Mesenchymal stem cell (in vitro differentiated cells and primary cell): Measurements from ENCODE around the gene NFIB.
A peak's percentile ranks its signal among the peaks of the same experiment; 100 is the strongest.

Source experiments
- DNase-seq: peaks from one replicate; pipeline ENCODE4 v3.0.0-alpha.2; 2013
- H2AFZ ChIP-seq: one replicate; pipeline ENCODE4 v1.6.1; 2013; ENCODE audit warnings: low read depth, mild to moderate bottlenecking, control low read depth, inconsistent platforms, low read length, moderate library complexity
- H2AK5ac ChIP-seq: 2 replicates; pipeline ENCODE4 v1.6.1; 2013; ENCODE audit warnings: low read length, moderate library complexity, mild to moderate bottlenecking, inconsistent platforms; ENCODE audit not compliant: severe bottlenecking
- H2BK120ac ChIP-seq: one replicate; pipeline ENCODE4 v1.6.1; 2013; ENCODE audit warnings: low read depth, mild to moderate bottlenecking, inconsistent platforms, low read length, moderate library complexity
- H2BK12ac ChIP-seq, 2 experiments: one replicate each; pipeline ENCODE4 v1.6.1; 2013; ENCODE audit warnings: inconsistent platforms in 2 of 2, low read length in 2 of 2, mild to moderate bottlenecking in 2 of 2, moderate library complexity in 2 of 2, control low read depth in 1 of 2
- H2BK15ac ChIP-seq: one replicate; pipeline ENCODE4 v1.6.1; 2013; ENCODE audit warnings: mild to moderate bottlenecking, low read depth, inconsistent platforms; ENCODE audit not compliant: poor library complexity, severe bottlenecking
- H2BK5ac ChIP-seq: 2 replicates; pipeline ENCODE4 v1.6.1; 2013; ENCODE audit warnings: low read depth, mild to moderate bottlenecking, low read length, control low read depth, inconsistent platforms; ENCODE audit not compliant: poor library complexity, severe bottlenecking
- H3K14ac ChIP-seq, 2 experiments: one replicate each; pipeline ENCODE4 v1.6.1; 2013; ENCODE audit warnings: inconsistent platforms in 2 of 2, low read length in 2 of 2, control low read depth in 1 of 2, mild to moderate bottlenecking in 1 of 2, moderate library complexity in 1 of 2
- H3K18ac ChIP-seq, 2 experiments: one replicate each; pipeline ENCODE4 v1.6.1; 2013; ENCODE audit warnings: inconsistent platforms in 2 of 2, low read length in 2 of 2, control low read depth in 1 of 2, low read depth in 1 of 2, mild to moderate bottlenecking in 1 of 2
- H3K23ac ChIP-seq, 2 experiments: one replicate each; pipeline ENCODE4 v1.6.1; 2013; ENCODE audit warnings: inconsistent platforms in 2 of 2, low read length in 2 of 2, mild to moderate bottlenecking in 2 of 2, moderate library complexity in 2 of 2, control low read depth in 1 of 2
- H3K27ac ChIP-seq: 2 replicates; pipeline ENCODE4 v1.5.1; 2013; ENCODE audit warnings: mild to moderate bottlenecking, moderate library complexity, low read length, control low read depth, inconsistent platforms; ENCODE audit not compliant: poor library complexity, severe bottlenecking
- H3K27me3 ChIP-seq, 2 experiments: 2 replicates each; pipeline versions ENCODE4 v1.6.1 to v1.7.0; 2013; ENCODE audit warnings: low read length in 2 of 2, mild to moderate bottlenecking in 2 of 2, moderate library complexity in 2 of 2, control low read depth in 1 of 2, inconsistent platforms in 1 of 2; ENCODE audit not compliant: control insufficient read depth in 1 of 2, insufficient read depth in 1 of 2
- H3K36me3 ChIP-seq, 2 experiments: 2 replicates each; pipeline versions ENCODE4 v1.6.1 to v1.7.0; 2013; ENCODE audit warnings: low read length in 2 of 2, control low read depth in 1 of 2, inconsistent platforms in 1 of 2, low read depth in 1 of 2, mild to moderate bottlenecking in 1 of 2; ENCODE audit not compliant: insufficient read depth in 2 of 2, control insufficient read depth in 1 of 2
- H3K4ac ChIP-seq, 2 experiments: one replicate each; pipeline ENCODE4 v1.6.1; 2013; ENCODE audit warnings: inconsistent platforms in 2 of 2, low read length in 2 of 2, mild to moderate bottlenecking in 2 of 2, moderate library complexity in 2 of 2, control low read depth in 1 of 2, low read depth in 1 of 2
- H3K4me1 ChIP-seq: 2 replicates; pipeline ENCODE4 v1.6.1; 2013; ENCODE audit warnings: low read depth, low read length, control low read depth; ENCODE audit not compliant: control insufficient read depth, insufficient read depth
- H3K4me2 ChIP-seq: 2 replicates; pipeline ENCODE4 v1.6.1; 2013; ENCODE audit warnings: low read length, mild to moderate bottlenecking, inconsistent platforms; ENCODE audit not compliant: poor library complexity, severe bottlenecking
- H3K4me3 ChIP-seq, 2 experiments: 2 replicates each; pipeline versions ENCODE4 v1.5.1 to v1.7.0; 2013; ENCODE audit warnings: low read length in 2 of 2, mild to moderate bottlenecking in 2 of 2, control low read depth in 1 of 2, low read depth in 1 of 2; ENCODE audit not compliant: insufficient read depth in 1 of 2
- H3K79me1 ChIP-seq: replicated peaks from 2 replicates; pipeline ENCODE4 v1.6.1; 2013; ENCODE audit warnings: mild to moderate bottlenecking, control low read depth, low read length, inconsistent platforms; ENCODE audit not compliant: poor library complexity, severe bottlenecking
- H3K9ac ChIP-seq: 2 replicates; pipeline ENCODE4 v1.7.0; 2013; ENCODE audit warnings: mild to moderate bottlenecking, low read length, moderate library complexity
- H3K9me3 ChIP-seq: 2 replicates; pipeline ENCODE4 v1.7.0; 2013; ENCODE audit warnings: mild to moderate bottlenecking, low read length; ENCODE audit not compliant: control insufficient read depth
- H4K8ac ChIP-seq: one replicate; pipeline ENCODE4 v1.6.1; 2013; ENCODE audit warnings: inconsistent platforms, mild to moderate bottlenecking, low read length, moderate library complexity
- H4K91ac ChIP-seq: one replicate; pipeline ENCODE4 v1.6.1; 2013; ENCODE audit warnings: mild to moderate bottlenecking, low read length, inconsistent platforms
- whole genome bisulfite sequencing: methylation state at CpG from one replicate; pipeline ENCODE4 v1.1.7; 2013; ENCODE audit warnings: mixed read lengths; 5-methylcytosine and 5-hydroxymethylcytosine counted together

Gene NFIB

GRCh38 chr9:14057368-14058324 lies 256.3 kb downstream of the NFIB start:
- H3K4me3 ChIP-seq, result no peak overlapping the region
- no peak overlapping the region for H2BK15ac ChIP-seq
- H3K18ac ChIP-seq, result no peak overlapping the region
- no peak overlapping the region for H3K27ac ChIP-seq
- no peak overlapping the region for H2BK12ac ChIP-seq
- H3K4me2 ChIP-seq, result no peak overlapping the region
- no peak overlapping the region for H4K91ac ChIP-seq
- no peak for DNase-seq
- peaks cover 3% of the 10 kb centered on the region for H3K9me3 ChIP-seq
- H3K9ac ChIP-seq, result no peak overlapping the region
- H3K23ac ChIP-seq, result no peak overlapping the region
- H3K27me3 ChIP-seq, result no peaks in the 10 kb centered on the region
- no peak overlapping the region for H2BK5ac ChIP-seq
- H4K8ac ChIP-seq, result no peak overlapping the region
- H2AK5ac ChIP-seq, result no peak overlapping the region
- H2AFZ ChIP-seq, result no peak overlapping the region
- H3K4ac ChIP-seq, result no peak overlapping the region
- whole genome bisulfite sequencing, result 63% methylated on average over 11 of the region's 13 CpGs
- no peaks in the 10 kb centered on the region for H3K4me1 ChIP-seq
- no peak overlapping the region for H2BK120ac ChIP-seq
- no peaks in the 10 kb centered on the region for H3K36me3 ChIP-seq
- H3K79me1 ChIP-seq, result no peaks in the 10 kb centered on the region
- H3K14ac ChIP-seq, result no peak overlapping the region

- no peak overlapping the region for H2AFZ ChIP-seq
- H3K18ac ChIP-seq, result no peak overlapping the region
- H2BK5ac ChIP-seq, result no peak overlapping the region
- no peak overlapping the region for H2BK12ac ChIP-seq
- H3K27ac ChIP-seq, result no peak overlapping the region
- no peak overlapping the region for H3K4me2 ChIP-seq
- H3K14ac ChIP-seq, result no peak overlapping the region
- H4K91ac ChIP-seq, result no peak overlapping the region
- 3% methylated on average over 3 of the region's 3 CpGs for WGBS
- H3K79me1 ChIP-seq, result no peaks in the 10 kb centered on the region
- H3K9ac ChIP-seq, result no peak overlapping the region
- no peak overlapping the region for H2BK120ac ChIP-seq
- H2AK5ac ChIP-seq, result no peak overlapping the region
- no peak overlapping the region for H2BK15ac ChIP-seq
- no peaks in the 10 kb centered on the region for H3K4me1 ChIP-seq
- no peaks in the 10 kb centered on the region for H3K36me3 ChIP-seq
- no peak overlapping the region for H4K8ac ChIP-seq
- H3K27me3 ChIP-seq, result no peaks in the 10 kb centered on the region
- peaks cover 13% of the 10 kb centered on the region for H3K9me3 ChIP-seq
- no peak overlapping the region for H3K4me3 ChIP-seq
- H3K23ac ChIP-seq, result no peak overlapping the region
- H3K4ac ChIP-seq, result no peak overlapping the region
- DNase-seq, result peak; percentile 24
Observed at GRCh38 chr9:14056316-14056861, 257.6 kb downstream of the NFIB start.

GRCh38 chr9:14054096-14054495 lies 259.8 kb downstream of the NFIB start:
- 100% methylated on average over 1 of the region's 2 CpGs for WGBS
- Histone ChIP-seq H4K91ac (no peak overlapping the region), H2BK120ac (no peak overlapping the region), H3K9me3 (peaks cover 22% of the 10 kb centered on the region), H4K8ac (no peak overlapping the region), H3K18ac (no peak overlapping the region), H3K36me3 (no peaks in the 10 kb centered on the region), H3K79me1 (no peaks in the 10 kb centered on the region), H3K4me2 (no peak overlapping the region), H3K9ac (no peak overlapping the region), H3K23ac (no peak overlapping the region), H3K4me1 (no peaks in the 10 kb centered on the region), H2BK15ac (no peak overlapping the region), H2BK12ac (no peak overlapping the region), H3K27me3 (no peaks in the 10 kb centered on the region), H2AFZ (no peak overlapping the region), H3K4ac (no peak overlapping the region), H2AK5ac (no peak overlapping the region), H2BK5ac (no peak overlapping the region), H3K4me3 (no peak overlapping the region), H3K27ac (no peak overlapping the region), H3K14ac (no peak overlapping the region)
- no peak for DNase-seq

- no peak for DNase-seq
- Histone ChIP-seq H3K36me3 (no peaks in the 10 kb centered on the region), H3K4ac (no peak overlapping the region), H3K27me3 (no peaks in the 10 kb centered on the region), H2BK120ac (no peak overlapping the region), H2BK5ac (no peak overlapping the region), H4K8ac (no peak overlapping the region), H3K4me1 (no peaks in the 10 kb centered on the region), H2AK5ac (no peak overlapping the region), H3K79me1 (no peaks in the 10 kb centered on the region), H2BK15ac (no peak overlapping the region), H3K27ac (no peak overlapping the region), H3K14ac (no peak overlapping the region), H3K9ac (no peak overlapping the region), H2BK12ac (no peak overlapping the region), H3K18ac (no peak overlapping the region), H3K23ac (no peak overlapping the region), H2AFZ (no peak overlapping the region), H4K91ac (no peak overlapping the region), H3K9me3 (peaks cover 22% of the 10 kb centered on the region), H3K4me2 (no peak overlapping the region), H3K4me3 (no peak overlapping the region)
- WGBS, result 100% methylated on average over 2 of the region's 2 CpGs
Observed at GRCh38 chr9:14052359-14052758, 261.6 kb downstream of the NFIB start.
